Kidney (tissue), 14 donors: ENCODE measurements around the gene PROSER3. TPM values are rescaled to one million over a fixed set of nuclear protein-coding genes. Genes with fewer than 3 reads are reported as not detected.

Experiments used
- DNase-seq, 5 donors: peaks; one replicate each; pipeline ENCODE4 v3.0.0-alpha.2; 2013 to 2020
- FAIRE-seq: peaks from 2 replicates; lab custom pipeline; 2012; peaks lifted over from hg19 to GRCh38; lab: Jason Lieb, UNC
- H3K27ac ChIP-seq, 2 donors: one replicate each; pipeline ENCODE4 v1.7.0; 2013; ENCODE audit warnings: low read depth in 2 of 2, low read length in 2 of 2, inconsistent platforms in 1 of 2
- H3K27me3 ChIP-seq: one replicate; pipeline ENCODE4 v1.7.1; 2013; ENCODE audit warnings: low read length, inconsistent platforms; ENCODE audit not compliant: control insufficient read depth, insufficient read depth
- H3K36me3 ChIP-seq, 3 donors: one replicate each; pipeline versions ENCODE4 v1.7.0 to v1.7.1; 2013; ENCODE audit warnings: low read length in 3 of 3, control low read depth in 1 of 3, inconsistent platforms in 1 of 3; ENCODE audit not compliant: insufficient read depth in 3 of 3, control insufficient read depth in 2 of 3
- H3K4me1 ChIP-seq, 3 donors: one replicate each; pipeline versions ENCODE4 v1.7.0 to v1.7.1; 2013; ENCODE audit warnings: low read length in 3 of 3, inconsistent platforms in 1 of 3, low read depth in 1 of 3; ENCODE audit not compliant: control insufficient read depth in 2 of 3, insufficient read depth in 2 of 3
- H3K4me3 ChIP-seq, 3 donors: one replicate each; pipeline versions ENCODE4 v1.7.0 to v1.8.1; 2013; ENCODE audit warnings: low read length in 3 of 3, control low read depth in 1 of 3, inconsistent platforms in 1 of 3
- H3K9ac ChIP-seq, 3 donors: one replicate each; pipeline versions ENCODE4 v1.7.0 to v1.7.1; 2013; ENCODE audit warnings: low read length in 3 of 3, control low read depth in 1 of 3, inconsistent platforms in 1 of 3
- H3K9me3 ChIP-seq, 3 donors: one replicate each; pipeline versions ENCODE4 v1.7.0 to v1.7.1; 2013; ENCODE audit warnings: low read length in 3 of 3, control low read depth in 1 of 3, inconsistent platforms in 1 of 3; ENCODE audit not compliant: control insufficient read depth in 2 of 3, insufficient read depth in 1 of 3
- intact Hi-C: fragments of 100-400 bp; cut with DNase I; formaldehyde crosslinking; loops from one replicate; pipeline ENCODE4 v1.11.1; 2022
- polyA plus RNA-seq: library from polyadenylated mRNA; stranded (reverse); fragments of 350-450 nt; fragmentation: Illumina TruSeq; extraction: RNeasy Lipid Tissue Mini Kit (QIAGEN cat#74804); gene quantifications from one replicate; pipeline ENCODE4 v1.2.3, GENCODE V29; 2014; ENCODE audit warnings: low read depth, low replicate concordance; ENCODE audit not compliant: insufficient read depth
- total RNA-seq: library from RNA; stranded (reverse); fragmentation: NEBNext Ultra II Directional; extraction: Animal tissue kit (Norgen Biotek cat#: 25700); gene quantifications from one replicate; pipeline ENCODE4 v1.2.1, GENCODE V29; 2021
- TF ChIP-seq, protein P1 (sequence below): IDR thresholded peaks from 3 replicates; pipeline ENCODE4 v1.5.1; 2012; ENCODE audit warnings: mild to moderate bottlenecking, moderate library complexity, borderline replicate concordance; ENCODE audit not compliant: insufficient read depth; ENCODE audit errors: extremely low read depth
- donor health status: control.
- donor health status: control.
- donor health status: control.
- donor health status: control.
- donor health status: control.
- donor health status: DM: yes; HTN: yes; CAD: no.
- donor health status: Normal renal cell carcinoma (clear cell type).

Gene PROSER3
- total and polyA plus RNA-seq, 2 donors from 2014 or later, result 2.8 to 34.9 TPM

DNA sequence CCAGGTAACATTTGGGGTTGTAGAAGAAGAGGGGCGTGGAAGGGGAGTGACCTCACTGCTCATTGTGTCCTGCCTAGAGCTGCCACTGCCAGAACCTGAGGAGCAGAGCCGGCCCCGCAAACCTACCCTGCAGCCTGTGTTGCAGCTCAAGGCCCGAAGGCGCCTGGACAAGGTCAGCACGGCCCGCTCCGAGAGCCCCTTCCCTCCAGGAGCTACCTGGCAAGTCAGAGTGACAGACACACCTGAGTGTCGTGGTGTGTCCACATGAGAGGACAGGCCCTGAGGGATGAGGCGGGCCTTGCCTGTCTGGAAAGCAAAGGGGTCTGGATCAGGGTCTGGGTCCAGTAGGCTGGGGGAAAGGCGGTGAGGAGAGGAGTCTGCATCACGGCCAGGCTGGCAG is 33.4 kb upstream of the PROSER3 start:
- peaks cover 0 to under 1% (median 0%) of the 10 kb centered on the region in 3 donors for H3K4me1 ChIP-seq
- no peak overlapping the region for H3K27ac ChIP-seq
- FAIRE-seq (no peak), DNase-seq (peak in 1 of 5 donors; percentile 70)
- H3K9me3 ChIP-seq, result no peaks in the 10 kb centered on the region
- TF ChIP-seq, protein P1, sequence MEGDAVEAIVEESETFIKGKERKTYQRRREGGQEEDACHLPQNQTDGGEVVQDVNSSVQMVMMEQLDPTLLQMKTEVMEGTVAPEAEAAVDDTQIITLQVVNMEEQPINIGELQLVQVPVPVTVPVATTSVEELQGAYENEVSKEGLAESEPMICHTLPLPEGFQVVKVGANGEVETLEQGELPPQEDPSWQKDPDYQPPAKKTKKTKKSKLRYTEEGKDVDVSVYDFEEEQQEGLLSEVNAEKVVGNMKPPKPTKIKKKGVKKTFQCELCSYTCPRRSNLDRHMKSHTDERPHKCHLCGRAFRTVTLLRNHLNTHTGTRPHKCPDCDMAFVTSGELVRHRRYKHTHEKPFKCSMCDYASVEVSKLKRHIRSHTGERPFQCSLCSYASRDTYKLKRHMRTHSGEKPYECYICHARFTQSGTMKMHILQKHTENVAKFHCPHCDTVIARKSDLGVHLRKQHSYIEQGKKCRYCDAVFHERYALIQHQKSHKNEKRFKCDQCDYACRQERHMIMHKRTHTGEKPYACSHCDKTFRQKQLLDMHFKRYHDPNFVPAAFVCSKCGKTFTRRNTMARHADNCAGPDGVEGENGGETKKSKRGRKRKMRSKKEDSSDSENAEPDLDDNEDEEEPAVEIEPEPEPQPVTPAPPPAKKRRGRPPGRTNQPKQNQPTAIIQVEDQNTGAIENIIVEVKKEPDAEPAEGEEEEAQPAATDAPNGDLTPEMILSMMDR, result no peak
- intact Hi-C loops, result no loop called here
- no peak overlapping the region for H3K4me3 ChIP-seq
- peaks cover 5 to 83% (median 51%) of the 10 kb centered on the region in 3 donors for H3K36me3 ChIP-seq
- no peak overlapping the region for H3K9ac ChIP-seq
- no peaks in the 10 kb centered on the region for H3K27me3 ChIP-seq

DNA sequence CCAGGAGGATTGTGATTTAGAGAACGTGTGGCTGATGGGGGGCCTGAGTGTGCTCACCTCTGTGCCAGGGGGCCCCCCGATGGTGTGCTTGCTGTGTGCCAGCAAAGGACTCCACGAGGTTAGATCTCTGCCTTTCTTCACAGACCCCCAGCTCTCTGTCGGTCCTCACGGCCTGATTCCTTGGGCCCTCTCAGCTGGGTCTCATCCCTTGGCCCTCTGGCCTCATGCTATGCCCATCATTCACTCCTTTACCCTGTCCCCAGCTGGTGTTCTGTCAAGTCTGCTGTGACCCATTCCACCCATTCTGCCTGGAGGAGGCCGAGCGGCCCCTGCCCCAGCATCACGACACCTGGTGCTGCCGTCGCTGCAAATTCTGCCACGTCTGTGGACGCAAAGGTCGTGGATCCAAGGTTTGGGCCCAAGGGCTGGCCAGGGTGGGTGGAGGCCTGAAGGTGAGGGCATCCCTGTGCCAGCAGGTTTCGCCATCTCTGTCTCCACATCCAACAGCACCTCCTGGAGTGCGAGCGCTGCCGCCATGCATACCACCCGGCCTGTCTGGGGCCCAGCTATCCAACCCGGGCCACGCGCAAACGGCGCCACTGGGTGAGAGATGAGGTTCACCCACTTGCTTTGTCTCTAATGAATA is 32.6 kb upstream of the PROSER3 start:
- Histone ChIP-seq H3K9ac (no peak overlapping the region), H3K36me3 (peaks cover 5 to 87% (median 56%) of the 10 kb centered on the region in 3 donors), H3K4me1 (no peaks in the 10 kb centered on the region), H3K27ac (no peak overlapping the region), H3K4me3 (no peak overlapping the region), H3K27me3 (no peaks in the 10 kb centered on the region), H3K9me3 (no peaks in the 10 kb centered on the region)
- TF ChIP-seq, protein P1, result no peak
- no peak for DNase-seq
- intact Hi-C loops, result no loop called here
- FAIRE-seq, result no peak

DNA sequence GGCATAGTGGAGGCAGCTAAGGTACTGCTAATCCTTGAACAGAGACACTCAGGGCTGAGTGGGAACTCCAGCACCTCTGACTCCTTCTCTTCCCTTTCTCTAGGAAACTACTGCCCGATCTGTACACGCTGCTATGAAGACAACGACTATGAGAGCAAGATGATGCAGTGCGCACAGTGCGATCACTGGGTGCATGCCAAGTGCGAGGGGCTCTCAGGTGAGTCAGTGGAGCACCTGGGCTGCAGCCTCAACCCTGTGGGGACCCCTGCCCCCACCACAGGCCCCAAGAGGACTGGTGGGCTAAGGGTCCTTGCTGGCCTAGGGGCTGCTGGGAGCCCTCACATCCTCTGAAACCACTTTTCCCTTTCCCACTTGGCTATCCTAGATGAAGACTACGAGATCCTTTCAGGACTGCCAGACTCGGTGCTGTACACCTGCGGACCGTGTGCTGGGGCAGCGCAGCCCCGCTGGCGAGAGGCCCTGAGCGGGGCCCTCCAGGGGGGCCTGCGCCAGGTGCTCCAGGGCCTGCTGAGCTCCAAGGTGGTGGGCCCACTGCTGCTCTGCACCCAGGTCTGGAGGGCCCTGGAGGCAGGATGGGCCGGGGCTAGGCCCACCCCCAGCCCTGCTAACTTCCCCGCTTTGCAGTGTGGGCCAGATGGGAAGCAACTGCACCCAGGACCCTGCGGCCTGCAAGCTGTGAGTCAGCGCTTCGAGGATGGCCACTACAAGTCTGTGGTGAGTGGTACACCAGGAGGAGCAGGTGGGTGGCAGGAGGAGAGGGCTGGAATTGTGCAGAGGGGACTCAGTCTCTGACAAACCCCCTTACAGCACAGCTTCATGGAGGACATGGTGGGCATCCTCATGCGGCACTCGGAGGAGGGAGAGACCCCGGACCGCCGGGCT is 30.7 kb upstream of the PROSER3 start:
- Histone ChIP-seq H3K9ac (no peak overlapping the region), H3K4me1 (no peaks in the 10 kb centered on the region), H3K4me3 (no peak overlapping the region), H3K27ac (no peak overlapping the region), H3K9me3 (no peaks in the 10 kb centered on the region), H3K36me3 (peaks cover 5 to 97% (median 61%) of the 10 kb centered on the region in 3 donors), H3K27me3 (no peaks in the 10 kb centered on the region)
- DNase-seq, result no peak
- TF ChIP-seq, protein P1, result no peak
- intact Hi-C loops, result no loop called here
- no peak for FAIRE-seq
